GM12873 (cell line): ENCODE measurements around the gene ITPR1.

Source experiments
- TF ChIP-seq, protein P1 (sequence below): IDR thresholded peaks from 2 replicates; pipeline ENCODE4 v1.5.1; 2012; ENCODE audit warnings: low read depth, mild to moderate bottlenecking, moderate library complexity, low read length, control low read depth; ENCODE audit not compliant: insufficient read depth; ENCODE audit errors: missing control alignments

Gene ITPR1

DNA sequence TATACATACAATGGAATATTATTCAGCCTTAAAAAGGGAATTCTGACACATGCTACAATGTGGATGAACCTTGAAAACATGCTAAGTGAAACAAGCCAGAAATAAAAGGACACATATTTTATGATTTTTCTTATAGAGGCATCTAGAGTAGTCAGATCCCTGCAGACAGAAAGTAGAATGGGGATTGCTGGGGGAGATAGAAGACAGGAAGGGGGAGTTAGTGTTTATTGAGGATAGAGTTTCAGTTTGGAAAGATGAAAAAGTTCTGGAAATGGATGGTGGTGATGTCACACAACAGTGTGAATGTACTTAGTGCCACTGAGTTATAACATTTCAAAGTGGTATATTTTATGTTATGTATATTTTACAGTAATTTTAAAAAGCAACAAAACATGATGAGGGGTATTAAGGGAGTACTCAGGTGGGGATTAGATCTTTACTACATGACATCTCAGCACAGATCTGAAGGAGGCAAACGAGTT lies 4.7 kb downstream of the ITPR1 start:
- TF ChIP-seq, protein P1, sequence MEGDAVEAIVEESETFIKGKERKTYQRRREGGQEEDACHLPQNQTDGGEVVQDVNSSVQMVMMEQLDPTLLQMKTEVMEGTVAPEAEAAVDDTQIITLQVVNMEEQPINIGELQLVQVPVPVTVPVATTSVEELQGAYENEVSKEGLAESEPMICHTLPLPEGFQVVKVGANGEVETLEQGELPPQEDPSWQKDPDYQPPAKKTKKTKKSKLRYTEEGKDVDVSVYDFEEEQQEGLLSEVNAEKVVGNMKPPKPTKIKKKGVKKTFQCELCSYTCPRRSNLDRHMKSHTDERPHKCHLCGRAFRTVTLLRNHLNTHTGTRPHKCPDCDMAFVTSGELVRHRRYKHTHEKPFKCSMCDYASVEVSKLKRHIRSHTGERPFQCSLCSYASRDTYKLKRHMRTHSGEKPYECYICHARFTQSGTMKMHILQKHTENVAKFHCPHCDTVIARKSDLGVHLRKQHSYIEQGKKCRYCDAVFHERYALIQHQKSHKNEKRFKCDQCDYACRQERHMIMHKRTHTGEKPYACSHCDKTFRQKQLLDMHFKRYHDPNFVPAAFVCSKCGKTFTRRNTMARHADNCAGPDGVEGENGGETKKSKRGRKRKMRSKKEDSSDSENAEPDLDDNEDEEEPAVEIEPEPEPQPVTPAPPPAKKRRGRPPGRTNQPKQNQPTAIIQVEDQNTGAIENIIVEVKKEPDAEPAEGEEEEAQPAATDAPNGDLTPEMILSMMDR: no peak

DNA sequence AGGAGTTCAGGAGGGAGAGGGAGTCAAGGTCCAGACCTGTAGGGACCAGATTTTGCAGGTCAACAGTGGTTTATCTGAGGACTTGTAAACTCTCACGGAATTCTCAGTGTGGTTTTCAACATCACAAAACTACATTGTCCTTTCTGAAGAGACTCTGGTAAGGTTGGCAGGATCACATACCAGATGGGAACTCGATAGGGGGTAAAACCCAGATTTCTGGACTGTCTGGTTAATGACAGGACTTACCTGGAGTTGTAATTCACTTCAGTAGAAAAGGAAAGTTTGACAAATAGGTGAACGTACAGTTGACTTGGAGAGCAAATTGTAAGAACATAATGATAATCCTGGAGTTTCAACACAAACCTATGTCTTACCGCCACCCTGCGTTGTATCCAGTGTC lies 5.3 kb downstream of the ITPR1 start:
- TF ChIP-seq, protein P1: no peak

DNA sequence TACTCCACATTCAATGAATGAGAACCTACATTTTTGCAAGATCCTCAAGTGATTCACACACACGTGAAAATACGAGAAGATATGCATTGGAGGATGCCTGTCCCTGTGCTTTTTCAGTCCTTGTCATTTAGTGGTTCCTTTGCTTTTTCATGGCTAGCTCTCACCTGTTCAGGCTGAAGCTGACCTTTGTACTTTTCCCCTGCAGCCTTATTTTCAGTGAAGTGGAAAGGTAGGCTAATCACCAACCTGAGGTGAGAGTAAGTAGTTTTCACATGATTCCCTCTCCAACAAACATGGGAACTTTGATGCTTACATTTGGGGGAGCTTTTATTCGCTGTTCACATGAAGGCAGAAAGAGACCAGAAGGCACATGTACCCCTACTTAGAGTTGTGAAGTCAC lies 8.3 kb downstream of the ITPR1 start:
- TF ChIP-seq, protein P1: no peak

DNA sequence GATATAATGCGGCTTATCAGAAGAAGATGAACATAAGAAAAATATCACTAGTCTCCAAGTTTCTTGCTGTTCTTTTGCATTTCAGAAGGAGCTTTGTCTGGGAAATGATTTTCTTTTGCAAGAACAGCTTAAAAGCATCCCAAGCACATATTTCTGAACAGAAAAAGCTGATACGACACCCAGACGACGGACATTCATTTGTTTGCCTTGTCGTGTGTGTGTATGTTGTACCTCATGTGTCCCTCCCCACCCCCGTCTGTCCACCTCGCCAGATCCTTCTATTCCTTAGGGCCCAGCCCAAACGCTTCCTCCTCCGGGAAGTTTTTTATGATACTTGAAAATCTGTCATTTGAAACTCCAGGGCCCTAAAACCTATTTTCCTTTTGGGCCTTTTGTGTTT lies 8.8 kb downstream of the ITPR1 start:
- TF ChIP-seq, protein P1: no peak

DNA sequence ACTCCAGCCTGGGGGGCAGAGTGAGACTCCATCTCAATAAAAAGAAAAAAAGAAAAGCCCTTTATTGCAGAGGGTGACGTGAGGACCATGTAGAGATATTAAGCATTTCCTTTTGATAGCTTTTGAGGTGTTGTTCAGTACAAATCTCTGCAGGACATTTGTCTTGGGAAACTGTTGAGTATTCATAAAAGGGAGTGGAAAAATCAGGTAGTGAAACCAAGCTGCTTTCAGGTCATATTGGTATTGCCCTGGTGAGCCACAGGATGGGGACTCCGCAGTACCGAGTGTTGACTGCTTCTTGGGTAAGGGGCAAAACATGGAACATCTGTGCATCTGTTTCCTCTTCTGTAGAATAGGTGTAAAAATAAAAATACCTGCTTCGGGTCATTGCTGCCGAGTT lies 9.9 kb downstream of the ITPR1 start:
- TF ChIP-seq, protein P1: peak; percentile 7

DNA sequence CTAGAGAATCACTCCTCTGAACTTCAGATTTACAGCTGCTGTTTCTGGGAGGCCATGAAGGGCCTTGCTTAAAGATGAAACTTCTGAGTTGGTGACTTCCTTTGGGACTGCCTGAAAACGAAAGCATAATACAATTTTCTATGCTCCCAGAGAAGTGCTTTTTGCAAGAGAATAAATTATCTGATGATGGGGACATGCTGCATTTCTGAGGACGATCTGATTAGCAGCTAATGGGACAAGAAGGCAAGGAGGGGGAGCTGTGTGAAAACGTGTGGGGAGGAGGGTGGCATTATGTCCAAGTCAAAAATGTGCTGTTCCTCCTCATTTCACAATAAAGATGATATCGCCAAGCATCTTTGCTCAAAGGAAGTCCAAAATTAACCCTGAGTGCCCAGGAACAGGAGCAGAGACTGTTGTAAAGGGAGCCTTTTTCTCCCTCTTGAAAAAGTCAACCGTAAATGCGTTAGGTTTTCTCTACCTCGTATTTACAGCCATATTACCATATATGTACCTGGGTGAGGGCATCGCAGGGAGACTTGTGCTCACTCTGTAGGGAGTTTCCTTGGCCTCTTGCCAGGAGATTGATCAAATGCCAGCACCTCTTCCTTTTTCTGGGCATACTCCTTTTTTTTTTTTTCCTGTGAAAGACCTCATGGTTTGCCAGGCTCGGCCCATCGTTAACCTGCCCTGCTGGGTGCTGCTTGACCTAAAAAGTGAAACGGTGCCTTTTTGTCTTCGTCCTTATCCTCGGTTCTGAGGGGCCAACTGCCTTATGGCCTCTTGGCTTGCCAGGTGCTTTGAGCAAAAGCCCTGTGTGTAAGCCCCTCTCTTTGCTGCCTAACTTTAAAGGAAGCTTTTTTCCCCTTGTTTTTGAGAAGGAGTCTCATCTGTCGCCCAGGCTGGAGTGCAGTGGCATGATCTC lies 11.5 kb downstream of the ITPR1 start:
- TF ChIP-seq, protein P1: no peak

DNA sequence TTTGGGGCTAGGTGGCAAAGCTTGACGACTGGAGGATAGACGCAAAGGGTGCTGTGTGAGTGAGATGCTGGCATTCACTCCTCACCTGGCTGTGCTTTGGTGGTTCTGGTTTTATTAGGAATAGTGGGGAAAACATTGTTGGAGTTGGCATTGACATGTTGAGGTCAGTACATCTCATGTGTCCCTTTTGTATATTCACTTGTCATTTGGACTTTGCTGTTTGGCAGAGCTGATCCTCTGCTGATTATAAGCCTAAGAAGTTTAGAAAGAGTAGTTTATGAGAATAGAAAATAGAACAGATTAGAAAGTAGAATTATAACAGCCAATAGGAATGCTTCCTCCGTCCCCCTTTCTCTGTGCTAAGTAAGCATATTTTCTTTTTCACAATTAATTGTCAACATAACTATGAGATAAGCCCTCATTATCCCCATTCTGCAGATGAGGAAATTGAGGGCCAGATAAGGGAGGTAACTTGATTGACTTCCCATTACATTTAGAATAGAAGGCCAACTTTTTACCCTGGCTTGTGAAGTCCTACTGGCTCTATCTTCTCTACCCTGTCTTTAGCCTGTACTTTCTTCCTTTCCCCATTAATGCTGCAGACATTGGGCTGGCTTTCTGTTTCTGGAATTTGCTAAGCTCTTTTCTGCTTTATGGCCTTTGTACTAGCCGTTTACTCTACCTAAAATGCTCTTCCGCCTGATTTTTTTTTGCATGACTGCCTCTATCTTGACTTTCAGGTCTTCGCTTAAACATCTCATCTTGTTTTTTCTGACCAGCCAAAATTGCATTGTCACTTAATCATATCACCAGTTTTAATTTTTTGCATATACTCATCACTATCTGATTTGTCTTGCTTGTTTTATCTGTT lies 12.8 kb downstream of the ITPR1 start:
- TF ChIP-seq, protein P1: no peak
